ENCODE measurements around the gene RYK.

- TF ChIP-seq JUN (IDR thresholded peaks at IDR 0.05; ENCODE audit: borderline replicate concordance, insufficient read depth, insufficient read length, low read depth): no peak
- no peak for TF ChIP-seq CTCF (IDR thresholded peaks at IDR 0.05; ENCODE audit: extremely low read depth in 1 of 2, insufficient read depth in 1 of 2, low read depth in 1 of 2, low read length in 2 of 2)
- no peak for TF ChIP-seq EZH2 (IDR thresholded peaks at IDR 0.05; ENCODE audit: borderline replicate concordance, low read depth, low read length, severe bottlenecking)
- no peak for TF ChIP-seq POLR2AphosphoS5 (IDR thresholded peaks at IDR 0.05; ENCODE audit: insufficient read depth, low read depth, low read length)
- no peak for TF ChIP-seq POLR2A (IDR thresholded peaks at IDR 0.05; ENCODE audit: low read depth, low read length)
- TF ChIP-seq MAX (IDR thresholded peaks at IDR 0.05; ENCODE audit: insufficient read depth, insufficient read length): no peak
- no peak for TF ChIP-seq GATA2 (IDR thresholded peaks at IDR 0.05; ENCODE audit: insufficient read depth, insufficient read length, low read depth, low read length)
These were observed 18.5 kb downstream of the RYK start for GRCh38 chr3:134232151-134232550.

Data from endothelial cell of umbilical vein (primary cell).